LNCaP clone FGC (cell line): ENCODE results near the gene WDR49.

Experiments
- DNase-seq: peaks from one replicate; pipeline ENCODE4 v3.0.0-alpha.2; 2011; ENCODE audit warnings: low read depth
- H3K4me3 ChIP-seq: 2 replicates; pipeline ENCODE4 v1.5.1; 2011; ENCODE audit warnings: mild to moderate bottlenecking, low read depth, low read length, control low read depth
- TF ChIP-seq, protein P1 (sequence below): IDR thresholded peaks from 2 replicates; pipeline ENCODE4 v1.5.1; 2012; ENCODE audit warnings: mild to moderate bottlenecking; ENCODE audit not compliant: control insufficient read depth, insufficient read depth; ENCODE audit errors: extremely low read depth

WDR49 gene

DNA sequence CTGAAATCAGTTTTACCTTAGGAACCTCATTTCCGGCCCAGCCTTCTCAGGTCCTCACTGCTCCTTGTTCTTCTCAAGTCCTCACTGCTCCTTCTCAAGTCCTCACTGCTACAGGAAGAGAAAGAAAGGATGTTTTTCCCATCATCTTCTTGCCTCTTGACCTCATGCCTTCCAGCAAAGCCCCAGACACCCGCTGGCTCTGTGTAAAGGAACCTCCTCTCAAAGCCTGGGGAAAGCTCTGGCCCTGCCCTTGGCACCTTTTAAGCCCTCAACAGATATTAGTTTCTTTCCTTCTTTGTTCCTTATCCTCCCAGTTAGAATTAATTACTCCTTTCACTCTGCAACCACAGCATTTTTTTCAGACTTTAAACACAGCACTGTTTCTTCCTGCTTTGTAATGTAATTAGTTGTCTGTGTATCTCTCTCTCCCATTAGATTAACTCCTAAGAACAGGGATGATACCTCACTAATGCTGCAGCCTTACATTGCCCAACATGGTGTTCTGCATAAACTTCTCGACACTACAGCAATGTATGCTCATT is 4.0 kb upstream of the WDR49 start:
- no peak for DNase-seq
- TF ChIP-seq, protein P1, sequence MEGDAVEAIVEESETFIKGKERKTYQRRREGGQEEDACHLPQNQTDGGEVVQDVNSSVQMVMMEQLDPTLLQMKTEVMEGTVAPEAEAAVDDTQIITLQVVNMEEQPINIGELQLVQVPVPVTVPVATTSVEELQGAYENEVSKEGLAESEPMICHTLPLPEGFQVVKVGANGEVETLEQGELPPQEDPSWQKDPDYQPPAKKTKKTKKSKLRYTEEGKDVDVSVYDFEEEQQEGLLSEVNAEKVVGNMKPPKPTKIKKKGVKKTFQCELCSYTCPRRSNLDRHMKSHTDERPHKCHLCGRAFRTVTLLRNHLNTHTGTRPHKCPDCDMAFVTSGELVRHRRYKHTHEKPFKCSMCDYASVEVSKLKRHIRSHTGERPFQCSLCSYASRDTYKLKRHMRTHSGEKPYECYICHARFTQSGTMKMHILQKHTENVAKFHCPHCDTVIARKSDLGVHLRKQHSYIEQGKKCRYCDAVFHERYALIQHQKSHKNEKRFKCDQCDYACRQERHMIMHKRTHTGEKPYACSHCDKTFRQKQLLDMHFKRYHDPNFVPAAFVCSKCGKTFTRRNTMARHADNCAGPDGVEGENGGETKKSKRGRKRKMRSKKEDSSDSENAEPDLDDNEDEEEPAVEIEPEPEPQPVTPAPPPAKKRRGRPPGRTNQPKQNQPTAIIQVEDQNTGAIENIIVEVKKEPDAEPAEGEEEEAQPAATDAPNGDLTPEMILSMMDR, result no peak
- H3K4me3 ChIP-seq, result no peak overlapping the region

DNA sequence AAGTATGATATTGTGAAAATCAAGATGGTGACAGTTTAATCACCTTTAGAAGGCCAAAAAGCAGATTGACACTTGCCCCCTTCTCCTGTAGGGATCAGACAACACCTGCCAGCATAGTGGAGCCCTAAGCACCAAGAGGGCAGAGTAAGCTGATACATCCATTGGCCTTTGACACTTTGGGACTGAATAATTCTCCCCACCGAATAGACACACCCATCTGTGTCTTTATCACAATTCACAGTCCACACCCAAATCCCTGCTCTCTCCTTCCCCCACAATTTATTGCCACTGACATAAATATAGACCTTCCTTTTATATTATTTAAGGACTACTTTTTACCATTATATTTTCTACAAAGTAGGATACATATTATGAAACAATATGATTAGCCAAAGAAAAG is 3.1 kb upstream of the WDR49 start:
- TF ChIP-seq, protein P1, result no peak
- no peak for DNase-seq
- no peak overlapping the region for H3K4me3 ChIP-seq

DNA sequence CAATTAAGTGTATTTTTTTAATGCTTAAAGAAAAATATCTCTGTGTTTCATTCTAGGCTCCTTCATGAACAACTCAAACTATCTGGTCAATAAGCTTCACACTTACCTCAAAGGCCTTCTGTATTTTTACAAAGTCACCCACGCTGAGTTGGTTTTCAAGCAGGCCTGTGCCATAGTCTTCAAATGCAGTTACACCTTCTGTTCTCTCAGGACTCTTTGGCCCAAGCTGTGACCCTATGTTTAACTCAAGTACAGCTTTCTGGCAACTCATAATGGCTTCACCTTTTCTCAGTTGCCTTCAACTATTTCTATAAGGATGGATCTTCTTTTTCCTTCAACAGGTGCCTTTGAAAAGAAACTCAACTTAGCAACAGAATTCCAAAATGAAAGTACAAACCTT is 587 bp downstream of the WDR49 start:
- DNase-seq, result no peak
- H3K4me3 ChIP-seq, result no peak overlapping the region
- TF ChIP-seq, protein P1, result no peak

DNA sequence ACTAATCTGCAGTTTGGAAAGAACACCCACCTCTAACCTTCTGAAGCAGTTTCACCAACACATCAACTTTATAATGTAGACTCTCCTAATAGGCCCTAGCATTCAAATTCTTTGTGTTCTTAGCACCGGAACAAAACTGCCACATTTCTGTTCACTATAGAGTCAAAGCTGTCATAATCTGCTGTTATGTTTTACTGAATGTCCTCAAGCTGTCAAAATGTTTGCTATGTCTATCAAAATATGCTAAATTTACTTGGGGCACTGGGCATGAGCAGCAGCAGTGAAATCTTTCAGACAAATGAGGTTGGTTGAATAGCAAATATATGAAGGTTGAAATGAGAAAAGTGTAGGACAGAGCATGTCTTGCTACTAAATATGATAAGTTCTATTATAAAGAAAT is 1.9 kb downstream of the WDR49 start:
- no peak overlapping the region for H3K4me3 ChIP-seq
- TF ChIP-seq, protein P1, result no peak
- no peak for DNase-seq

DNA sequence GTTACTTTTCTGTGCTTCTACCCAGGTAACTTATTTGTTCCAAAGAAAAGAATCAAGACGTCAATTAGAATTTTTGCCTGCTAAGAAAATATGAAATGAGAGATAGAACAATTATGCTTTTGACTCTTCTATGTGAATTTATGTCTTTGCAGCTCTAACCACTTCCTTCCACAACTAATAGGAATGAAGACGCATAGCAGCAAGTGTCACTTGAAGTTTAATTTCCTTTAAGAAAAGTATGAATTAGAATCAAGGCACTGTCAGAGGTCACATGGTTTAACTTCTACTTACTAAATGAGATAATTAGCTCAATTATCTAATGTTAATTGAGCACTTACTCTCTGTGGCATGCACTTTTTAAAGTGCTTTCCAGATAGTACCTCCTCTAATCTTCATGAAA is 3.3 kb downstream of the WDR49 start:
- no peak for DNase-seq
- H3K4me3 ChIP-seq, result no peak overlapping the region
- TF ChIP-seq, protein P1, result no peak

DNA sequence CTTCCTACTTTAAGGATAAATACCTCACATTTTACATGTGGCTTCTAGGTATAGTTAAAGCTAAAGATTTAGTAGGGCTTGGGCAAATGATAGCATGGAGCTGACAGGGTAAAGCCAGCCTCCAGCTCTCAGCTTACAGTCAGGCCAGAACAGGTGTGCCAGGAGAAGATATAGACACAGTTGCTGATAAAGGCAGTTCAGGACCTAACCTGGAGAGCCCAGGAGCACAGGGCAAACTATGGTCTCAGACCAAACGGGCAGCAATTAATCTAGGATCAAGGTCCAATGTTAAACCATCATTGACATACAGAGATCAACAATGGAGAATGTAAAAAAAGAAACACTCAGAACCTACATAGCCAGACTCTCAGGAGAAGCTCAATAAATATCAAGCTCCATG is 4.0 kb downstream of the WDR49 start:
- no peak for DNase-seq
- TF ChIP-seq, protein P1, result no peak
- no peak overlapping the region for H3K4me3 ChIP-seq

DNA sequence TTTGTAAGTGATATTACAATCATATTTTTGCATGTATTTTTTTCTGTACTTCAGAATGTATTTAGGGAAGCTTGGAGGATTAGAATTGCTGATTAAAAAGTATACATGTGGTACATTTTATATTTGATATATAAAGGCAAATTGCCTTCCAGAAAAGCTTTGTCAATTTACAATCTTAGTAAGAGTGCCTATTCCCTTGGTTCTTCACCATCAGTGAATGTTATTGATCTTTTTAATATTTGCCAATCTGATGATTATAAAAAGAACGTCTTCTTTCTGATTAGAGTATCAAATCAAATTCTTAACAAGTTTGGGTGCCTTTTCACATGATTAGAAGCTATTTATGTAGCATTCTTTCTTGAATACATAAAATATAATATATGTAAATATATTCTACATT is 9.1 kb downstream of the WDR49 start:
- TF ChIP-seq, protein P1, result no peak
- no peak for DNase-seq
- H3K4me3 ChIP-seq, result no peak overlapping the region
